Neural progenitor cell (in vitro differentiated cells): ENCODE results near the gene TOR4A.

ENCODE experiments used
- EZH2 ChIP-seq: fragments of 200-600 bp; sonication (generic); IDR thresholded peaks from 2 replicates; pipeline ENCODE4 v1.6.1; 2017; ENCODE audit warnings: antibody characterized with exemption, mild to moderate bottlenecking, moderate library complexity
- TF ChIP-seq, protein P1 (sequence below): fragments of 200-600 bp; sonication (generic); IDR thresholded peaks from 2 replicates; pipeline ENCODE4 v1.5.1; 2017; ENCODE audit warnings: antibody characterized with exemption, mild to moderate bottlenecking

GRCh38 chr9:137318602-137319001 is 41.1 kb downstream of the TOR4A start:
- TF ChIP-seq EZH2, result no peak
- TF ChIP-seq, protein P1, sequence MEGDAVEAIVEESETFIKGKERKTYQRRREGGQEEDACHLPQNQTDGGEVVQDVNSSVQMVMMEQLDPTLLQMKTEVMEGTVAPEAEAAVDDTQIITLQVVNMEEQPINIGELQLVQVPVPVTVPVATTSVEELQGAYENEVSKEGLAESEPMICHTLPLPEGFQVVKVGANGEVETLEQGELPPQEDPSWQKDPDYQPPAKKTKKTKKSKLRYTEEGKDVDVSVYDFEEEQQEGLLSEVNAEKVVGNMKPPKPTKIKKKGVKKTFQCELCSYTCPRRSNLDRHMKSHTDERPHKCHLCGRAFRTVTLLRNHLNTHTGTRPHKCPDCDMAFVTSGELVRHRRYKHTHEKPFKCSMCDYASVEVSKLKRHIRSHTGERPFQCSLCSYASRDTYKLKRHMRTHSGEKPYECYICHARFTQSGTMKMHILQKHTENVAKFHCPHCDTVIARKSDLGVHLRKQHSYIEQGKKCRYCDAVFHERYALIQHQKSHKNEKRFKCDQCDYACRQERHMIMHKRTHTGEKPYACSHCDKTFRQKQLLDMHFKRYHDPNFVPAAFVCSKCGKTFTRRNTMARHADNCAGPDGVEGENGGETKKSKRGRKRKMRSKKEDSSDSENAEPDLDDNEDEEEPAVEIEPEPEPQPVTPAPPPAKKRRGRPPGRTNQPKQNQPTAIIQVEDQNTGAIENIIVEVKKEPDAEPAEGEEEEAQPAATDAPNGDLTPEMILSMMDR, result no peak
